HG02623 (cell line): ENCODE data around the gene MECR.
"Not testable (repeated sequence)": the region's sequence is repeated elsewhere in the genome, so short reads cannot be mapped to it uniquely, and the experiment has no call there.

Experiments used
- ATAC-seq: cut with Tn5 transposase; IDR thresholded peaks from one replicate; pipeline ENCODE4 v1.9.1; 2021; ENCODE audit warnings: moderate library complexity; ENCODE audit not compliant: unreplicated experiment

MECR gene

GRCh38 chr1:29171521-29171920 is 59.2 kb downstream of the MECR start:
- ATAC-seq: no peak

GRCh38 chr1:29171089-29171488 is 59.6 kb downstream of the MECR start:
- ATAC-seq: no peak

- no peak for ATAC-seq
These were observed 60.8 kb downstream of the MECR start for GRCh38 chr1:29169976-29170375.

- ATAC-seq: no peak
These were observed 62.8 kb downstream of the MECR start for GRCh38 chr1:29167904-29168303.

GRCh38 chr1:29166291-29166878 is 64.3 kb downstream of the MECR start:
- ATAC-seq: no peak

- ATAC-seq: no peak
These were observed 66.1 kb downstream of the MECR start for GRCh38 chr1:29164588-29164987.

- ATAC-seq: no peak
These were observed 68.1 kb downstream of the MECR start for GRCh38 chr1:29162476-29163138.

- no peak for ATAC-seq
These were observed 68.7 kb downstream of the MECR start for GRCh38 chr1:29162025-29162424.

GRCh38 chr1:29159773-29160172 is 71.0 kb downstream of the MECR start:
- ATAC-seq: no peak

- ATAC-seq: no peak
These were observed 73.5 kb downstream of the MECR start for GRCh38 chr1:29157269-29157601.

GRCh38 chr1:29156543-29157268 is 74.0 kb downstream of the MECR start:
- no peak for ATAC-seq

GRCh38 chr1:29152046-29152805 is 78.5 kb downstream of the MECR start:
- ATAC-seq: no peak

- not testable (repeated sequence) for ATAC-seq
These were observed 80.4 kb downstream of the MECR start for GRCh38 chr1:29150346-29150745.

- ATAC-seq: no peak
These were observed 81.9 kb downstream of the MECR start for GRCh38 chr1:29148656-29149491.

- no peak for ATAC-seq
These were observed 84.8 kb downstream of the MECR start for GRCh38 chr1:29145739-29146437.

- ATAC-seq: no peak
These were observed 86.6 kb downstream of the MECR start for GRCh38 chr1:29144178-29144577.

GRCh38 chr1:29142714-29143113 is 88.0 kb downstream of the MECR start:
- no peak for ATAC-seq
